ENCODE results near the gene E4F1. TPM values are rescaled to one million over a fixed set of nuclear protein-coding genes. Genes with fewer than 3 reads are reported as not detected.
"Not testable (repeated sequence)": the region's sequence is repeated elsewhere in the genome, so short reads cannot be mapped to it uniquely, and the experiment has no call there.

Gene E4F1
- total and polyA plus RNA-seq, 9 of the 15 experiments (the other 6 are each of a cell fraction or from before 2014, with no cell fraction given) = 0.48 to 94.9 (median 20.4) TPM

DNA sequence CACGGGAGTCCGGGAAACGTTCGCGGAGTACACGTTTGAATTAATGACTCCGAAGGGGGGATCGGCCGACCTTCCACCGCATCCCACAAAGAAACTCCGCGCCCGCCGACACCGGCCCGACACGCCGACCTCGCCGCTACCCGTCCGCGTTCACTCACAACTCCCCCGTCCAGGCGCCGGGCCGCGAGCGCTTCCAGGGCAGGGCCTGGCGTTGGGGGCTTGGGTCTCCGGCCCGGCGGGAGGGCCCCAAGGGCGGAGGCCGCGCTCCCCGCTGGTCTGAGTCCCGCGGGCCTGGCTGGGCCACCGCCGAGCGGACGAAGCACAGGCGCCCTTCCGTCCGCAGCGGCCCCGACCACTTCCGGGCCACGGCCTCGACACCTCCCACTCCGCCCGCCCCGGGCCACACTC, 44.1 kb downstream of the E4F1 start:
- under 1% methylated on average over 24 of the region's 54 CpGs for WGBS (ENCODE audit: insufficient coverage, low coverage, missing lambda C conversion rate)
- peak overlapping the region; percentile 99 for H2AFZ ChIP-seq (ENCODE audit: low read depth, low read length)
- H3K9me1 ChIP-seq (ENCODE audit: control insufficient read depth, insufficient read depth, low read length); FAIRE-seq; H3K9me3 ChIP-seq (replicated peaks; ENCODE audit: control insufficient read depth, insufficient read depth, low read depth, low read length); H3K27me3 ChIP-seq (ENCODE audit: control insufficient read depth in 2 of 2, insufficient read depth in 2 of 2, low read length in 2 of 2); BruUV-seq (replicated peaks); POLR2A ChIA-PET; in situ Hi-C loops (cut with MboI); CTCF ChIA-PET (ENCODE audit: low intra/inter-chr PET ratio); TF ChIP-seq BRCA1 (IDR thresholded peaks at IDR 0.05); MYBL2 (IDR thresholded peaks at IDR 0.05; ENCODE audit: low read depth); ETV6 (CRISPR knock-in tag; IDR thresholded peaks at IDR 0.05; ENCODE audit: borderline replicate concordance): not testable (repeated sequence)
- H3K36me3 ChIP-seq (ENCODE audit: control insufficient read depth, insufficient read depth, low read length) = peaks cover 43% of the 10 kb centered on the region
- H3K79me2 ChIP-seq (ENCODE audit: control insufficient read depth, insufficient read depth, low read length) = peaks cover 79% of the 10 kb centered on the region
- H3K9ac ChIP-seq (ENCODE audit: insufficient read depth in 1 of 2, low read depth in 2 of 2, low read length in 2 of 2) = peak overlapping the region; percentile 88 to 100
- peaks cover 13 to 55% of the 10 kb centered on the region in 2 experiments; a peak in 4 of 5 replicates for H3K4me1 ChIP-seq (replicated peaks in 1 of 2; ENCODE audit: control insufficient read depth in 2 of 2, insufficient read depth in 2 of 2, low read length in 2 of 2)
- ATAC-seq (peak; percentile 85), DNase-seq (ENCODE audit: extremely low read depth in 1 of 4, low spot score in 3 of 4) (peak in 3 of 4 experiments; percentile 65 to 72 (median 66))
- peaks cover 27% of the 10 kb centered on the region for H4K20me1 ChIP-seq (replicated peaks; ENCODE audit: control insufficient read depth, insufficient read depth, low read length)
- H3K27ac ChIP-seq (ENCODE audit: extremely low read depth, low read depth, low read length) = peak overlapping the region; percentile 98
- peak overlapping the region; percentile 79 for H3K4me3 ChIP-seq
- intact Hi-C loops (cut with micrococcal nuclease) = loop anchor here (5.0 kb wide), 1 partner anchor 245 kb away; no protein-coding TSS in a partner anchor
- H3K4me2 ChIP-seq (ENCODE audit: insufficient read depth, low read length) = peak overlapping the region; percentile 92; the same call in 1 of the 2 replicates
- TF ChIP-seq PCBP1 (IDR thresholded peaks at IDR 0.05; ENCODE audit: low read depth, low read length, poor library complexity, severe bottlenecking) (peak; percentile 89), RBM25 (IDR thresholded peaks at IDR 0.05; ENCODE audit: low read depth, low read length, severe bottlenecking) (peak; percentile 41), HNRNPL (IDR thresholded peaks at IDR 0.05; ENCODE audit: low read depth, low read length) (0 out of 2 replicates have a peak, but pooled peaks have one; percentile 47), FOXP1 (CRISPR knock-in tag; IDR thresholded peaks at IDR 0.05) (peak; percentile 68; the same call in 1 of the 2 replicates), E2F5 (CRISPR knock-in tag; IDR thresholded peaks at IDR 0.05) (peak; percentile 53; the same call in 1 of the 2 replicates), UBTF (IDR thresholded peaks at IDR 0.05; ENCODE audit: borderline replicate concordance in 1 of 2, low read depth in 2 of 2, low read length in 2 of 2) (0 out of 4 replicates have a peak, but pooled peaks of 1 of the 2 experiments have one; percentile 49), BRCA1 (CRISPR knock-in tag; IDR thresholded peaks at IDR 0.05) (0 out of 2 replicates have a peak, but pooled peaks have one; percentile 33), GABPB1 (CRISPR knock-in tag; IDR thresholded peaks at IDR 0.05) (0 out of 2 replicates have a peak, but pooled peaks have one; percentile 91), MYBL2 (CRISPR knock-in tag; IDR thresholded peaks at IDR 0.05; ENCODE audit: borderline replicate concordance) (peak; percentile 16; the same call in 1 of the 2 replicates), ETV5 (CRISPR knock-in tag; IDR thresholded peaks at IDR 0.05; ENCODE audit: low read depth) (peak; percentile 65; the same call in 1 of the 2 replicates), ETV6 (IDR thresholded peaks at IDR 0.05; ENCODE audit: borderline replicate concordance in 1 of 2, low read depth in 2 of 2, low read length in 1 of 2) (0 out of 4 replicates have a peak, but pooled peaks of 1 of the 2 experiments have one; percentile 15), ZC3H4 (CRISPR knock-in tag; IDR thresholded peaks at IDR 0.05; ENCODE audit: borderline replicate concordance) (0 out of 2 replicates have a peak, but pooled peaks have one; percentile 42)
- TF ChIP-seq, protein P1, sequence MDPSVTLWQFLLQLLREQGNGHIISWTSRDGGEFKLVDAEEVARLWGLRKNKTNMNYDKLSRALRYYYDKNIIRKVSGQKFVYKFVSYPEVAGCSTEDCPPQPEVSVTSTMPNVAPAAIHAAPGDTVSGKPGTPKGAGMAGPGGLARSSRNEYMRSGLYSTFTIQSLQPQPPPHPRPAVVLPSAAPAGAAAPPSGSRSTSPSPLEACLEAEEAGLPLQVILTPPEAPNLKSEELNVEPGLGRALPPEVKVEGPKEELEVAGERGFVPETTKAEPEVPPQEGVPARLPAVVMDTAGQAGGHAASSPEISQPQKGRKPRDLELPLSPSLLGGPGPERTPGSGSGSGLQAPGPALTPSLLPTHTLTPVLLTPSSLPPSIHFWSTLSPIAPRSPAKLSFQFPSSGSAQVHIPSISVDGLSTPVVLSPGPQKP (CRISPR knock-in tag; IDR thresholded peaks at IDR 0.05) = 0 out of 2 replicates have a peak, but pooled peaks have one; percentile 41

Measured in K562 (cell line).